ENCODE results near the gene CKAP2L. TPM values are rescaled to one million over a fixed set of nuclear protein-coding genes. Genes with fewer than 3 reads are reported as not detected.

The CKAP2L gene
- total and polyA plus RNA-seq, 11 donors = 0.06 to 4.5 (median 0.29) TPM; not detected in 4

GRCh38 chr2:112805542-112805941 is 41.1 kb upstream of the CKAP2L start:
- DNase-seq (no peak), ATAC-seq (no peak)
- Histone ChIP-seq H3K27me3 (no peaks in the 10 kb centered on the region), H3K36me3 (no peaks in the 10 kb centered on the region), H3K4me1 (no peaks in the 10 kb centered on the region), H3K9me3 (peaks cover 0 to 14% (median 0%) of the 10 kb centered on the region in 12 donors), H3K27ac (no peak overlapping the region), H3K4me3 (no peak overlapping the region)
- 92 to 94% (median 93%) methylated on average over 11 of the region's 11 CpGs for WGBS, 4 donors
- intact Hi-C loops (cut with DNase I) = no loop called here
- no peak for TF ChIP-seq POLR2A (IDR thresholded peaks at IDR 0.05)
- TF ChIP-seq CTCF (IDR thresholded peaks at IDR 0.05) = no peak

- Histone ChIP-seq H3K27me3 (no peaks in the 10 kb centered on the region), H3K4me1 (peaks cover 0 to 6% (median 0%) of the 10 kb centered on the region in 12 donors), H3K36me3 (no peaks in the 10 kb centered on the region), H3K9me3 (peaks cover 0 to 15% (median 2%) of the 10 kb centered on the region in 12 donors), H3K27ac (no peak overlapping the region), H3K4me3 (no peak overlapping the region)
- ATAC-seq (no peak), DNase-seq (no peak)
- intact Hi-C loops (cut with DNase I) = no loop called here
- WGBS, 4 donors = 71 to 78% (median 76%) methylated on average over 5 of the region's 5 CpGs
- TF ChIP-seq CTCF (IDR thresholded peaks at IDR 0.05) (no peak), POLR2A (IDR thresholded peaks at IDR 0.05) (no peak)
These were observed 39.5 kb upstream of the CKAP2L start for GRCh38 chr2:112803691-112804521.

GRCh38 chr2:112800881-112801583 is 36.6 kb upstream of the CKAP2L start:
- intact Hi-C loops (cut with DNase I) = no loop called here
- TF ChIP-seq POLR2A (IDR thresholded peaks at IDR 0.05) (no peak), CTCF (IDR thresholded peaks at IDR 0.05) (no peak)
- Histone ChIP-seq H3K27ac (no peak overlapping the region), H3K9me3 (peaks cover 0 to 7% (median 0%) of the 10 kb centered on the region in 12 donors), H3K4me3 (no peak overlapping the region), H3K27me3 (no peaks in the 10 kb centered on the region), H3K4me1 (peaks cover 0 to 6% (median 0%) of the 10 kb centered on the region in 12 donors), H3K36me3 (no peaks in the 10 kb centered on the region)
- no peak for DNase-seq
- no peak for ATAC-seq
- WGBS, 4 donors = 80 to 88% (median 84%) methylated on average over 4 of the region's 4 CpGs

All from heart left ventricle (tissue), 16 donors.